Neural cell (in vitro differentiated cells): ENCODE data around the gene STK10. TPM values are rescaled to one million over a fixed set of nuclear protein-coding genes. Genes with fewer than 3 reads are reported as not detected.

Experiments
- H2AFZ ChIP-seq: fragments of 200-600, 300-800 bp; sonication (generic), shearing (Covaris generic); 2 replicates; pipeline ENCODE4 v1.6.0; 2014; ENCODE audit warnings: low read depth, mild to moderate bottlenecking, antibody characterized with exemption, low read length, moderate library complexity
- H3F3A ChIP-seq: fragments of 200-600 bp; shearing (Covaris generic); 2 replicates; pipeline ENCODE4 v1.6.1; 2016; ENCODE audit warnings: mild to moderate bottlenecking, moderate library complexity, mixed read lengths, antibody characterized with exemption, low read length; ENCODE audit not compliant: insufficient read depth, poor library complexity, severe bottlenecking
- H3K27ac ChIP-seq: fragments of 200-600, 300-800 bp; sonication (generic), shearing (Covaris generic); 2 replicates; pipeline ENCODE4 v1.5.1; 2014; ENCODE audit warnings: mild to moderate bottlenecking, low read length, moderate library complexity
- H3K27me3 ChIP-seq: fragments of 300-800, 200-600 bp; sonication (generic), shearing (Covaris generic); 2 replicates; pipeline ENCODE4 v1.6.0; 2014; ENCODE audit warnings: mild to moderate bottlenecking, low read depth, low read length, moderate library complexity; ENCODE audit not compliant: insufficient read depth
- H3K36me3 ChIP-seq: fragments of 300-800, 200-600 bp; sonication (generic), shearing (Covaris generic); 2 replicates; pipeline ENCODE4 v1.5.1; 2014; ENCODE audit warnings: mild to moderate bottlenecking, antibody characterized with exemption, low read length, moderate library complexity; ENCODE audit not compliant: insufficient read depth
- H3K4me2 ChIP-seq: fragments of 300-800, 200-600 bp; sonication (generic), shearing (Covaris generic); 2 replicates; pipeline ENCODE4 v1.6.0; 2014; ENCODE audit warnings: mild to moderate bottlenecking, low read length
- H3K4me3 ChIP-seq: fragments of 300-800, 200-600 bp; sonication (generic), shearing (Covaris generic); 2 replicates; pipeline ENCODE4 v1.5.1; 2014; ENCODE audit warnings: mild to moderate bottlenecking, low read length, moderate library complexity
- H3K79me2 ChIP-seq: fragments of 200-600 bp; shearing (Covaris generic); replicated peaks from 2 replicates; pipeline ENCODE4 v1.6.0; 2014; ENCODE audit warnings: mild to moderate bottlenecking, low read length, moderate library complexity; ENCODE audit not compliant: insufficient read depth
- H3K9ac ChIP-seq: fragments of 300-800, 200-600 bp; sonication (generic), shearing (Covaris generic); 2 replicates; pipeline ENCODE4 v1.6.1; 2016; ENCODE audit warnings: mild to moderate bottlenecking, low read length, mixed read lengths
- H3K9me2 ChIP-seq: fragments of 200-600 bp; shearing (Covaris generic); 2 replicates; pipeline ENCODE4 v1.6.1; 2016; ENCODE audit warnings: mild to moderate bottlenecking, low read length, mixed read lengths; ENCODE audit not compliant: insufficient read depth
- H3K9me3 ChIP-seq: fragments of 200-600, 300-800 bp; sonication (generic), shearing (Covaris generic); 2 replicates; pipeline ENCODE4 v1.6.1; 2016; ENCODE audit warnings: mild to moderate bottlenecking, mixed run types, low read length, moderate library complexity, mixed read lengths
- H4K20me1 ChIP-seq: fragments of 200-600 bp; shearing (Covaris generic); 2 replicates; pipeline ENCODE4 v1.6.1; 2016; ENCODE audit warnings: mild to moderate bottlenecking, mixed run types; ENCODE audit not compliant: insufficient read depth
- EP300 ChIP-seq: fragments of 450-650 bp; conservative IDR thresholded peaks from 2 replicates; pipeline ENCODE4 v1.6.1; 2014; ENCODE audit warnings: antibody characterized with exemption, mild to moderate bottlenecking, moderate library complexity; ENCODE audit not compliant: poor library complexity, severe bottlenecking
- EZH2 ChIP-seq: fragments of 200-600, 300-800 bp; shearing (Covaris generic), sonication (generic); IDR thresholded peaks from 2 replicates; pipeline ENCODE4 v1.6.1; 2014; ENCODE audit warnings: antibody characterized with exemption, low read length, borderline replicate concordance, mild to moderate bottlenecking; ENCODE audit not compliant: insufficient read depth, poor library complexity, severe bottlenecking
- MXI1 ChIP-seq: fragments of 450-650 bp; conservative IDR thresholded peaks from 2 replicates; pipeline ENCODE4 v1.6.1; 2014; ENCODE audit warnings: antibody characterized with exemption, mild to moderate bottlenecking; ENCODE audit not compliant: poor library complexity, severe bottlenecking
- POLR2AphosphoS5 ChIP-seq: IDR thresholded peaks from 2 replicates; pipeline ENCODE4 v1.6.1; 2012
- RAD21 ChIP-seq: fragments of 450-650 bp; conservative IDR thresholded peaks from 2 replicates; pipeline ENCODE4 v1.6.1; 2014; ENCODE audit warnings: antibody characterized with exemption, mild to moderate bottlenecking, moderate library complexity
- SMC3 ChIP-seq: fragments of 450-650 bp; conservative IDR thresholded peaks from 2 replicates; pipeline ENCODE4 v1.6.1; 2014; ENCODE audit warnings: antibody characterized with exemption, mild to moderate bottlenecking, moderate library complexity; ENCODE audit not compliant: poor library complexity
- TAF1 ChIP-seq: IDR thresholded peaks from 2 replicates; pipeline ENCODE4 v1.6.1; 2012; ENCODE audit warnings: low read depth
- polyA plus RNA-seq: library from polyadenylated mRNA; depleted of rRNA; stranded (reverse); fragments of >200 nt; gene quantifications from 2 replicates; pipeline ENCODE4 v1.2.3, GENCODE V29; 2014
- TF ChIP-seq, protein P1 (sequence below): IDR thresholded peaks from 2 replicates; pipeline ENCODE4 v1.6.1; 2012; ENCODE audit warnings: borderline replicate concordance
- TF ChIP-seq, protein P2 (sequence below): fragments of 450-650 bp; IDR thresholded peaks from 2 replicates; pipeline ENCODE4 v1.5.1; 2014; ENCODE audit warnings: antibody characterized with exemption, mild to moderate bottlenecking, moderate library complexity; ENCODE audit not compliant: poor library complexity, severe bottlenecking

Gene STK10
- polyA plus RNA-seq, 1 donor from 2014 or later: 8.2 TPM

DNA sequence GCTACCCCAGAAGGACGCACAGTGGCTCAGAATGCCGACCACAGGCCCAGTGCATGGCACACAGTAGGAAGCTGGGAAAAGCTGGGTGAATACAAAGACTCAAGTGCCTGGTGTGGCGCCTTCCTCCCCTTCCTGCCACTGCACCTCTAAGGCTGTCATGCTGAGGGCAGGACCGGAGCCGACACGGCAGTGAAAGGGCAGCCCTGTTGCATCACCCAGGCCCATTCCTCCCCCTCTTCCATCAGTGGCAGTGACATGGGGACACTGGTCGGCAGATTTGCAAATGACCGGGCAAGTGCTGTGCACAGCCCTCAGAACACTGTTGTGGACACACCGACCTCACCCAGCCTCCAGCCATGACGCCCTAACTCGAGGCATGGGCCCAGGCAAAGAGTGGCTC is 84.0 kb downstream of the STK10 start:
- H4K20me1 ChIP-seq: no peaks in the 10 kb centered on the region
- H3K27me3 ChIP-seq: no peaks in the 10 kb centered on the region
- H3K9me2 ChIP-seq: no peaks in the 10 kb centered on the region
- no peak overlapping the region for H3K9ac ChIP-seq
- H3K4me2 ChIP-seq: no peak overlapping the region
- no peaks in the 10 kb centered on the region for H3K36me3 ChIP-seq
- H3F3A ChIP-seq: no peaks in the 10 kb centered on the region
- TF ChIP-seq, protein P1, sequence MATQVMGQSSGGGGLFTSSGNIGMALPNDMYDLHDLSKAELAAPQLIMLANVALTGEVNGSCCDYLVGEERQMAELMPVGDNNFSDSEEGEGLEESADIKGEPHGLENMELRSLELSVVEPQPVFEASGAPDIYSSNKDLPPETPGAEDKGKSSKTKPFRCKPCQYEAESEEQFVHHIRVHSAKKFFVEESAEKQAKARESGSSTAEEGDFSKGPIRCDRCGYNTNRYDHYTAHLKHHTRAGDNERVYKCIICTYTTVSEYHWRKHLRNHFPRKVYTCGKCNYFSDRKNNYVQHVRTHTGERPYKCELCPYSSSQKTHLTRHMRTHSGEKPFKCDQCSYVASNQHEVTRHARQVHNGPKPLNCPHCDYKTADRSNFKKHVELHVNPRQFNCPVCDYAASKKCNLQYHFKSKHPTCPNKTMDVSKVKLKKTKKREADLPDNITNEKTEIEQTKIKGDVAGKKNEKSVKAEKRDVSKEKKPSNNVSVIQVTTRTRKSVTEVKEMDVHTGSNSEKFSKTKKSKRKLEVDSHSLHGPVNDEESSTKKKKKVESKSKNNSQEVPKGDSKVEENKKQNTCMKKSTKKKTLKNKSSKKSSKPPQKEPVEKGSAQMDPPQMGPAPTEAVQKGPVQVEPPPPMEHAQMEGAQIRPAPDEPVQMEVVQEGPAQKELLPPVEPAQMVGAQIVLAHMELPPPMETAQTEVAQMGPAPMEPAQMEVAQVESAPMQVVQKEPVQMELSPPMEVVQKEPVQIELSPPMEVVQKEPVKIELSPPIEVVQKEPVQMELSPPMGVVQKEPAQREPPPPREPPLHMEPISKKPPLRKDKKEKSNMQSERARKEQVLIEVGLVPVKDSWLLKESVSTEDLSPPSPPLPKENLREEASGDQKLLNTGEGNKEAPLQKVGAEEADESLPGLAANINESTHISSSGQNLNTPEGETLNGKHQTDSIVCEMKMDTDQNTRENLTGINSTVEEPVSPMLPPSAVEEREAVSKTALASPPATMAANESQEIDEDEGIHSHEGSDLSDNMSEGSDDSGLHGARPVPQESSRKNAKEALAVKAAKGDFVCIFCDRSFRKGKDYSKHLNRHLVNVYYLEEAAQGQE: no peak
- TF ChIP-seq POLR2AphosphoS5: no peak
- no peak for TF ChIP-seq RAD21
- TF ChIP-seq EZH2: no peak
- H2AFZ ChIP-seq: no peak overlapping the region
- no peak overlapping the region for H3K4me3 ChIP-seq
- no peaks in the 10 kb centered on the region for H3K9me3 ChIP-seq
- H3K79me2 ChIP-seq: no peaks in the 10 kb centered on the region
- H3K27ac ChIP-seq: no peak overlapping the region

DNA sequence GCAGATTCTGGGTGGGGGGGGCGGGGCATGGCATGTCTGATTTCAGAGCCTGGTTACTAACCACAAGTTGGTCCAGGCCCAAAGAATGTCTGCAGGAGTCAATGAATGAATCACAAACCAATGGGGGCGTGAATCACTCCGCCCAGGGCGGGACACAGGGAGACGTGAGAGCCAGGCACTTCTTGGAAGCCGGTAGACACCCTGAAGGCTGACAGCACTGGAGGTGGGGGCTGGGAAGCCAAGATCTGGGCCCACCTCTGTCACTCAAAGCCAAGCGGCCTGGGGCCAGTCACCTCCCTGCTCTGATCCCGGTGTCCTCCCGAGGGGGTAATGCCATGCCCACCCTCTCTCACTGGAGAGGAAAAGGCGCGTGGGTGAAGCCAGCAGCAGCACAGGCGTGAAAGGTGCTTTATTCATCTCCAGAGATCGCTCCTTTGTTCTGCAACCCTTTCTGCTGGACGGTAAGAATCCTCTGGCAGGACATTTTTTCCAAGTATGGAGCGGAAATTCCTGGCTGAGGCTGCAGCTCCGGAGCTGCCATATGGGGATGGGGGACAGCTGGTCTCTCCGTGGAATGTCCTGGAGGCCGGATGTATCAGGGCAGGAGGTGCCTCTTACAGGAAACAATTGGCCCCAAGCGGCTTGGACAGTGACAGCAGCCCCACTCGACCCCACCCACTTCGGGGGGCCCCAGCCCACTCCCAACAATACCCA is 85.0 kb downstream of the STK10 start:
- Histone ChIP-seq H2AFZ (no peak overlapping the region), H3K27ac (no peak overlapping the region), H3K4me2 (no peak overlapping the region), H3K9ac (no peak overlapping the region), H3K27me3 (no peaks in the 10 kb centered on the region), H3K79me2 (no peaks in the 10 kb centered on the region), H3K9me2 (no peaks in the 10 kb centered on the region), H3K9me3 (no peaks in the 10 kb centered on the region), H3K36me3 (no peaks in the 10 kb centered on the region), H3F3A (no peaks in the 10 kb centered on the region), H3K4me3 (no peak overlapping the region), H4K20me1 (no peaks in the 10 kb centered on the region)
- TF ChIP-seq EZH2 (no peak), POLR2AphosphoS5 (no peak), TAF1 (no peak), RAD21 (no peak), EP300 (no peak), MXI1 (no peak), SMC3 (no peak)
- TF ChIP-seq, protein P2, sequence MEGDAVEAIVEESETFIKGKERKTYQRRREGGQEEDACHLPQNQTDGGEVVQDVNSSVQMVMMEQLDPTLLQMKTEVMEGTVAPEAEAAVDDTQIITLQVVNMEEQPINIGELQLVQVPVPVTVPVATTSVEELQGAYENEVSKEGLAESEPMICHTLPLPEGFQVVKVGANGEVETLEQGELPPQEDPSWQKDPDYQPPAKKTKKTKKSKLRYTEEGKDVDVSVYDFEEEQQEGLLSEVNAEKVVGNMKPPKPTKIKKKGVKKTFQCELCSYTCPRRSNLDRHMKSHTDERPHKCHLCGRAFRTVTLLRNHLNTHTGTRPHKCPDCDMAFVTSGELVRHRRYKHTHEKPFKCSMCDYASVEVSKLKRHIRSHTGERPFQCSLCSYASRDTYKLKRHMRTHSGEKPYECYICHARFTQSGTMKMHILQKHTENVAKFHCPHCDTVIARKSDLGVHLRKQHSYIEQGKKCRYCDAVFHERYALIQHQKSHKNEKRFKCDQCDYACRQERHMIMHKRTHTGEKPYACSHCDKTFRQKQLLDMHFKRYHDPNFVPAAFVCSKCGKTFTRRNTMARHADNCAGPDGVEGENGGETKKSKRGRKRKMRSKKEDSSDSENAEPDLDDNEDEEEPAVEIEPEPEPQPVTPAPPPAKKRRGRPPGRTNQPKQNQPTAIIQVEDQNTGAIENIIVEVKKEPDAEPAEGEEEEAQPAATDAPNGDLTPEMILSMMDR: no peak
- TF ChIP-seq, protein P1: no peak
